ENCODE results near the gene BCL11B. TPM values are rescaled to one million over a fixed set of nuclear protein-coding genes. Genes with fewer than 3 reads are reported as not detected.

BCL11B gene
- total and polyA plus RNA-seq, 9 of the 15 experiments (the other 6 are each of a cell fraction or from before 2014, with no cell fraction given), result 0.09 TPM; not detected in 8

DNA sequence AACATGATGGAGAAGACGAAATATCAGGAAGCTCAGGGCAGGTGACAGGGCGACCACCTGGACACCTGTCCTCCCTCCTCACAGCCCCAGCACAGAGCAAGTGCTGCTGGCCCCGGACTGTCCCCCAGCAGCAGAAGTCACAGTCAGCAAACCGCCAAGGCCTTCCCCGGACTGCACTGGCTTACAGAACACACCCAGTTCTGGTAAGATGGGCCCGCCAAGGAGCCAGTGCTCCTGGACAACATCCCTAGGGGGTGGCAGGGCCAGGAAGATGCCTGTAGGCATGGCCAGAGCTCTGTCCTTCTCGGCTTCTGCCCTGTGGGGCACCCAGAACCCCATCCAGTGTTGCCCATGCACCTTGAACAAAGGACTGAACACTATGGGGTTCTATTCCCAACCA, 77.9 kb downstream of the BCL11B start:
- Histone ChIP-seq H2AFZ (ENCODE audit: low read depth, low read length) (no peak overlapping the region), H3K36me3 (ENCODE audit: control insufficient read depth, insufficient read depth, low read length) (no peaks in the 10 kb centered on the region), H3K79me2 (ENCODE audit: control insufficient read depth, insufficient read depth, low read length) (no peaks in the 10 kb centered on the region), H3K4me3 (no peak overlapping the region), H3K4me1 (replicated peaks in 1 of 2; ENCODE audit: control insufficient read depth in 2 of 2, insufficient read depth in 2 of 2, low read length in 2 of 2) (no peaks in the 10 kb centered on the region; a peak in 1 of 5 replicates), H3K9ac (ENCODE audit: insufficient read depth in 1 of 2, low read depth in 2 of 2, low read length in 2 of 2) (no peak overlapping the region), H3K27ac (ENCODE audit: extremely low read depth, low read depth, low read length) (no peak overlapping the region), H3K9me3 (replicated peaks; ENCODE audit: control insufficient read depth, insufficient read depth, low read depth, low read length) (no peaks in the 10 kb centered on the region), H3K9me1 (ENCODE audit: control insufficient read depth, insufficient read depth, low read length) (no peaks in the 10 kb centered on the region), H4K20me1 (replicated peaks; ENCODE audit: control insufficient read depth, insufficient read depth, low read length) (0 out of 2 replicates have a peak, but pooled peaks cover 6% of the 10 kb centered on the region), H3K27me3 (ENCODE audit: control insufficient read depth in 2 of 2, insufficient read depth in 2 of 2, low read length in 2 of 2) (peaks cover 0 to 26% of the 10 kb centered on the region in 2 experiments; a peak in 2 of 5 replicates), H3K4me2 (ENCODE audit: insufficient read depth, low read length) (no peak overlapping the region)
- 0% methylated on average over 6 of the region's 7 CpGs for WGBS (ENCODE audit: insufficient coverage, low coverage, missing lambda C conversion rate)
- ChIA-PET CTCF (ENCODE audit: low intra/inter-chr PET ratio) (no interaction called here), POLR2A (interaction anchor here (0.6 kb wide), 1 partner anchor 13 kb away, joined by 3 read pairs; no protein-coding TSS in a partner anchor)
- BruUV-seq (replicated peaks), result no TSS peak
- no peak for DNase-seq (ENCODE audit: extremely low read depth in 1 of 4, low spot score in 3 of 4)
- in situ Hi-C loops (cut with MboI), result no loop called here
- TF ChIP-seq ZEB2 (IDR thresholded peaks at IDR 0.05) (no peak), PRMT5 (CRISPR knock-in tag; IDR thresholded peaks at IDR 0.05) (no peak), RB1 (IDR thresholded peaks at IDR 0.05; ENCODE audit: low read depth) (no peak), CREBBP (IDR thresholded peaks at IDR 0.05; ENCODE audit: low read depth, low read length) (no peak), ZNF224 (CRISPR knock-in tag; IDR thresholded peaks at IDR 0.05) (no peak), ZNF354B (CRISPR knock-in tag; IDR thresholded peaks at IDR 0.05) (no peak), TAF7 (tag; IDR thresholded peaks at IDR 0.05) (no peak), XRCC5 (IDR thresholded peaks at IDR 0.05; ENCODE audit: low read depth, low read length) (no peak), ZNF766 (CRISPR knock-in tag; conservative IDR thresholded peaks at IDR 0.05) (no peak), RAD21 (CRISPR knock-in tag; conservative IDR thresholded peaks at IDR 0.05 in 1 of 2, IDR thresholded peaks at IDR 0.05 in 1 of 2) (no peak), ADNP (tag; IDR thresholded peaks at IDR 0.05) (no peak), ZNF23 (CRISPR knock-in tag; IDR thresholded peaks at IDR 0.05) (no peak), CXXC5 (CRISPR knock-in tag; IDR thresholded peaks at IDR 0.05) (no peak), ZFX (CRISPR knock-in tag; IDR thresholded peaks at IDR 0.05) (no peak), PCBP1 (IDR thresholded peaks at IDR 0.05; ENCODE audit: low read depth, low read length, poor library complexity, severe bottlenecking) (no peak)
- TF ChIP-seq, protein P1, sequence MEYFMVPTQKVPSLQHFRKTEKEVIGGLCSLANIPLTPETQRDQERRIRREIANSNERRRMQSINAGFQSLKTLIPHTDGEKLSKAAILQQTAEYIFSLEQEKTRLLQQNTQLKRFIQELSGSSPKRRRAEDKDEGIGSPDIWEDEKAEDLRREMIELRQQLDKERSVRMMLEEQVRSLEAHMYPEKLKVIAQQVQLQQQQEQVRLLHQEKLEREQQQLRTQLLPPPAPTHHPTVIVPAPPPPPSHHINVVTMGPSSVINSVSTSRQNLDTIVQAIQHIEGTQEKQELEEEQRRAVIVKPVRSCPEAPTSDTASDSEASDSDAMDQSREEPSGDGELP (CRISPR knock-in tag; IDR thresholded peaks at IDR 0.05; ENCODE audit: borderline replicate concordance), result no peak
- no peak for ATAC-seq
- intact Hi-C loops (cut with micrococcal nuclease), result no loop called here
- FAIRE-seq, result no peak
